Activated B cell treated with CpG ODN at 0.5 μM for 24 hours (primary cell): ENCODE data around the gene TPPP. TPM values are rescaled to one million over a fixed set of nuclear protein-coding genes. Genes with fewer than 3 reads are reported as not detected.

Source experiments
- ATAC-seq: fragments of 200-7000 bp; cut with Tn5 transposase; one replicate; pipeline ENCODE4 v1.10.0; 2021; ENCODE audit warnings: low read depth, mild to moderate bottlenecking, moderate library complexity
- CTCF ChIA-PET: fragments of 350-600 bp; sonication (Branson Sonifier 250); formaldehyde crosslinking; loops from one replicate; lab custom pipeline; 2021; ENCODE audit warnings: antibody characterized with exemption; lab: Charles Lee
- POLR2A ChIA-PET: fragments of 350-600 bp; sonication (Branson Sonifier 250); formaldehyde crosslinking; loops from one replicate; lab custom pipeline; 2021; ENCODE audit warnings: antibody characterized with exemption; lab: Charles Lee
- DNase-seq: peaks from one replicate; pipeline ENCODE4 v3.0.0; 2022
- H3K27ac Mint-ChIP-seq: one replicate; pipeline ENCODE4 v1.8.0; 2020; ENCODE audit warnings: mixed read lengths
- H3K27me3 Mint-ChIP-seq: one replicate; pipeline ENCODE4 v1.8.0; 2021; ENCODE audit warnings: mixed read lengths
- H3K36me3 Mint-ChIP-seq: one replicate; pipeline ENCODE4 v1.8.0; 2021; ENCODE audit warnings: low read depth, mixed read lengths
- H3K4me1 Mint-ChIP-seq: one replicate; pipeline ENCODE4 v1.8.0; 2021; ENCODE audit warnings: mixed read lengths
- H3K4me3 Mint-ChIP-seq: one replicate; pipeline ENCODE4 v1.8.0; 2020; ENCODE audit warnings: mild to moderate bottlenecking, mixed read lengths
- H3K9me3 Mint-ChIP-seq: one replicate; pipeline ENCODE4 v1.8.0; 2020; ENCODE audit warnings: mixed read lengths
- intact Hi-C: fragments of 100-400 bp; cut with micrococcal nuclease; formaldehyde crosslinking; loops from one replicate; pipeline ENCODE4 v1.15.1; 2024
- total RNA-seq: library from RNA; stranded (reverse); gene quantifications from 2 replicates; pipeline ENCODE4 v1.2.3, GENCODE V29; 2022
- TF ChIP-seq, protein P1 (sequence below): fragments of 200-600 bp; IDR thresholded peaks from one replicate; pipeline ENCODE4 v1.8.0; 2022; ENCODE audit warnings: antibody characterized with exemption, mild to moderate bottlenecking

The TPPP gene
- total RNA-seq, 1 donor from 2014 or later = 0.04 TPM

DNA sequence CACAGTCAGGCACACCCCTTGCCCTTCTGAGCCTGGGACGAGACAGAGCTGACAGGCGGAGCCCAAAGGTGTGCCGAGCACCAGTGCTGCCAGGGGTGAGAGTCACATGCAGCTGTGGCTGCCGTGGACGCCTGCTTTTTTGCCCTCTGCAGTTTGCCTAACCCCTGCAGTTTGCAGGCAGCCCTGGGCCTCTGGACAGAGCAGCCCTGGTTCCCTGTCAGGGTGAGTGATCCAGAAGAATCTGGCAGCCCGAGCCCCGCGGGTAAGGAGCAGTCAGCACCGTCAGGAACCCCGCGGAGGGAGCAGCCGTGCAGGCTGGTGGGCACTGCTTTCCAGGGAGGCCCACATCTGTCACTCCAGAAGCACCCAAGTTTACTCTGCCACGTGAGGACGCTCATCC is 50.7 kb downstream of the TPPP start:
- TF ChIP-seq, protein P1, sequence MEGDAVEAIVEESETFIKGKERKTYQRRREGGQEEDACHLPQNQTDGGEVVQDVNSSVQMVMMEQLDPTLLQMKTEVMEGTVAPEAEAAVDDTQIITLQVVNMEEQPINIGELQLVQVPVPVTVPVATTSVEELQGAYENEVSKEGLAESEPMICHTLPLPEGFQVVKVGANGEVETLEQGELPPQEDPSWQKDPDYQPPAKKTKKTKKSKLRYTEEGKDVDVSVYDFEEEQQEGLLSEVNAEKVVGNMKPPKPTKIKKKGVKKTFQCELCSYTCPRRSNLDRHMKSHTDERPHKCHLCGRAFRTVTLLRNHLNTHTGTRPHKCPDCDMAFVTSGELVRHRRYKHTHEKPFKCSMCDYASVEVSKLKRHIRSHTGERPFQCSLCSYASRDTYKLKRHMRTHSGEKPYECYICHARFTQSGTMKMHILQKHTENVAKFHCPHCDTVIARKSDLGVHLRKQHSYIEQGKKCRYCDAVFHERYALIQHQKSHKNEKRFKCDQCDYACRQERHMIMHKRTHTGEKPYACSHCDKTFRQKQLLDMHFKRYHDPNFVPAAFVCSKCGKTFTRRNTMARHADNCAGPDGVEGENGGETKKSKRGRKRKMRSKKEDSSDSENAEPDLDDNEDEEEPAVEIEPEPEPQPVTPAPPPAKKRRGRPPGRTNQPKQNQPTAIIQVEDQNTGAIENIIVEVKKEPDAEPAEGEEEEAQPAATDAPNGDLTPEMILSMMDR = no peak
- POLR2A ChIA-PET = interaction anchor here (1.2 kb wide), 1 partner anchor 169 kb away, joined by 3 read pairs; no protein-coding TSS in a partner anchor

DNA sequence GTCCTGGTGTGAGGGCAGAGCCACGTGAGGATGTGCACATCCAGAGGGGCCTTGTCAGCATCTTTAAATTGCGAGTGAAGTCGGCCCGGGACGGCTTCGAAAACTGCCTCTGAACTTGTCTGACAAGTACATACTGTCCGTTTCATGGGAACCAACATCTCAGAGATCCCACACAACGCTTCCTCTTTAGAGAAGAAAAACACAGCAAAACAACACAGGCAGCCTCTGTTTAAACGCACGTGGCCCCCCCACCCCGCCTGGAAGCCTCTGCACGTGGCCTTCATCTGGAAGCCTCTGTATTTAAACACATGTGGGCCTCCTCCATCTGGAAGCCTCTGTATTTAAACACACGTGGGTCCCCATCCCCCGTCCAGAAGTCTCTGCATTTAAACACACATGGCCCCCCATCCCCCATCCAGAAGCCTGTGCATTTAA is 51.8 kb downstream of the TPPP start:
- peaks cover 17% of the 10 kb centered on the region for H3K4me1 Mint-ChIP-seq
- no peak overlapping the region for H3K4me3 Mint-ChIP-seq
- ATAC-seq (no peak), DNase-seq (no peak)
- intact Hi-C loops = loop anchor here (10.0 kb wide), 1 partner anchor 327 kb away; no protein-coding TSS in a partner anchor
- no peak overlapping the region for H3K27ac Mint-ChIP-seq
- no peaks in the 10 kb centered on the region for H3K9me3 Mint-ChIP-seq
- POLR2A ChIA-PET = no interaction called here
- H3K36me3 Mint-ChIP-seq = peaks cover 52% of the 10 kb centered on the region
- CTCF ChIA-PET = no interaction called here
- TF ChIP-seq, protein P1 = no peak
- H3K27me3 Mint-ChIP-seq = no peaks in the 10 kb centered on the region

More for the DNA sequence above, 50.7 kb downstream of the TPPP start:
- DNase-seq (no peak), ATAC-seq (no peak)
- H3K27me3 Mint-ChIP-seq = no peaks in the 10 kb centered on the region
- intact Hi-C loops = loop anchor here (10.0 kb wide), 1 partner anchor 328 kb away; no protein-coding TSS in a partner anchor
- H3K4me3 Mint-ChIP-seq = no peak overlapping the region
- no peak overlapping the region for H3K27ac Mint-ChIP-seq
- peaks cover 51% of the 10 kb centered on the region for H3K36me3 Mint-ChIP-seq
- CTCF ChIA-PET = no interaction called here
- no peaks in the 10 kb centered on the region for H3K9me3 Mint-ChIP-seq
- peaks cover 17% of the 10 kb centered on the region for H3K4me1 Mint-ChIP-seq

DNA sequence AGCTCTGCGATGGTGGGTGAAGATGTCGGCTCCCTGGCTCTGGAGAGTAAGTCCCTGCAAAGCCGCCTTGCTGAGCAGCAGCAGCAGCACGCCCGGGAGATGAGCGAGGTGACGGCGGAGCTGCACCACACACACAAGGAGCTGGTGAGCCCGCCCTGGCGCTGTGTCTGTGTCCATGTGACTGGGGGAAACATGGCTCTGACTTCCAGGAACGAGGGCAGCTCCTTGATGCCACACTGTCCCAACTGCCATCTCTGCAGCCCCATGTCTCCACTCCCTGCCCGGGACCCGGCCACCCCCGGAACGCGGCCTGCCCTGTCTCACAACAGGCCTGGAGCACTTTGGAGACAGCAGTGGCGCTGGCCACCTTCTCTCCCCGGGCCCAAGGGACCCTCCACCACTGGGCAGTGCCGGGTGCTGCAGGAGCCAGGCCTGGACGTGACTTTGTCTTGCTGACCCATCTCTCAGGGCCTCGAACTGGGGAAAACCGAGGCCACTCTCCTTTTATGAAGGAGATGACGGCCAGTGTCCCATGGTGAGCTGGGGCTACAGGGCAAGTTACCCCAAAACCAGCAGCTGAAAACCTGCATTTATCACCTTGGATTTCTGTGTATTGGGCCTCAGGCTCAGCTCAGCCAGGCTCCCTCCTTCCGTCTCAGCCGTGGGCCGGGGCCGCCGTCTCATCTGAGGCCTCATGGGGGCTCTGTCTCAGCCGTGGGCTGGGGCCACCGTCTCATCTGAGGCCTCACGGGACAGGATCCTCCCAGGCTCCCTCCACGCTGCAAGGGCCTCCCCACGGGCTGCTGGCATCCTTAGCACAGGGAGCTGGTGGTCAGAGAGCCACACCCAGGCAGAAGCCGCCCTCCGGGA is 52.5 kb downstream of the TPPP start:
- DNase-seq (no peak), ATAC-seq (no peak)
- Mint-ChIP-seq H3K4me1 (peaks cover 17% of the 10 kb centered on the region), H3K9me3 (no peaks in the 10 kb centered on the region), H3K27me3 (no peaks in the 10 kb centered on the region), H3K27ac (no peak overlapping the region), H3K4me3 (no peak overlapping the region), H3K36me3 (peaks cover 53% of the 10 kb centered on the region)
- TF ChIP-seq, protein P1 = no peak
- intact Hi-C loops = loop anchor here (10.0 kb wide), 1 partner anchor 326 kb away; no protein-coding TSS in a partner anchor
- POLR2A ChIA-PET = no interaction called here
- CTCF ChIA-PET = no interaction called here

DNA sequence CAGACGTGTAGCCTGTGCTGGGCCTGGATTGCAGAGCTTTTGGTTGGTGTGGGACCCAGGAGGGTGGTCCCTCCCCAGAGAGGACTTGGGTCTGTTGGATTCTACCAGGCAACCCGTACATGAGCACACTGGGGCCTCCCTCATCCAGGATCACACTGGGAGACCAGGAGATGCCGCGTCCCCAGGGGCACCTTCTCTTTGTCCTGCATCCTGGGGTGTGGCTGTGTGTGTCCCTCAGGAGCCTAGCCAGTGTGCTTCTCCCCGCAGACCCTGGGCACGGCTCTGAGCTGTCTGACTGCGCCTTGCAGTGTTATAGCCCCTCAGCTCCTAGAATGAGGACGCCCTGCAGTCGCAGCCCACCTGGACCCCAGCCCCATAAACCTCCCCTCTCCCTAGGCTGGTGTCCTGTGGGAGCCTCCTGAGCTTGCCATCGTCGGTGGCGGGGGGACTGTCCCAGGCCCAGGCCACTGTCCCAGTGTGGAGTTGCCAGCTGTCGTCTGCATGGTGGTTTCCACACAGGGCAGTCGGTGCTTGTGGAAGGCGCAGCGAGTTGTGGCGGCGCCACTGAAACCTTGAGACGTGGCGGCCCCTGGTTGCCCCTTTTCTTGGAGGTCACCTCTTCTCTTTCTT is 53.5 kb downstream of the TPPP start:
- no peak overlapping the region for H3K4me3 Mint-ChIP-seq
- intact Hi-C loops = loop anchor here (10.0 kb wide), 1 partner anchor 325 kb away; no protein-coding TSS in a partner anchor
- ChIA-PET CTCF (no interaction called here), POLR2A (no interaction called here)
- peaks cover 59% of the 10 kb centered on the region for H3K36me3 Mint-ChIP-seq
- peaks cover 16% of the 10 kb centered on the region for H3K4me1 Mint-ChIP-seq
- DNase-seq (no peak), ATAC-seq (no peak)
- TF ChIP-seq, protein P1 = no peak
- no peak overlapping the region for H3K27ac Mint-ChIP-seq
- H3K9me3 Mint-ChIP-seq = no peaks in the 10 kb centered on the region
- H3K27me3 Mint-ChIP-seq = no peaks in the 10 kb centered on the region

DNA sequence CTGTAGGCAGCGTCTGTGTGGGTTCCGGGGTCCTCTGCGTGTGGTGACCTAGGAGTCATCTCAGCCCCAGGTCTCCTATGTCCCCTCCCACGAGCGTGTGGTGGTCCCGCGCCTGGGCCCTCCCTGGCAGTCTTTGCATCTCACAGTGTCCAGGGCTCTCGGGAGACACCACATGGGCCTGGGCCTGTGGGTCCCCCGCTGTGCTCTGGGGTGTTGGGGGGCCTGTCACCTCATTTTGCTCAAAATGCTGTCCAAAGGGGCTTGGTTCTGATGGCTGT is 54.0 kb downstream of the TPPP start:
- ChIA-PET POLR2A (no interaction called here), CTCF (no interaction called here)
- DNase-seq (no peak), ATAC-seq (no peak)
- H3K36me3 Mint-ChIP-seq = peaks cover 63% of the 10 kb centered on the region
- intact Hi-C loops = no loop called here
- no peak overlapping the region for H3K4me3 Mint-ChIP-seq
- no peak overlapping the region for H3K27ac Mint-ChIP-seq
- TF ChIP-seq, protein P1 = no peak
- no peaks in the 10 kb centered on the region for H3K9me3 Mint-ChIP-seq
- peaks cover 11% of the 10 kb centered on the region for H3K4me1 Mint-ChIP-seq
- H3K27me3 Mint-ChIP-seq = no peaks in the 10 kb centered on the region
